Caco-2 (cell line): ENCODE results near the gene SPATA24. TPM values are rescaled to one million over a fixed set of nuclear protein-coding genes. Genes with fewer than 3 reads are reported as not detected.
"Not testable (repeated sequence)": the region's sequence is repeated elsewhere in the genome, so short reads cannot be mapped to it uniquely, and the experiment has no call there.

Experiments
- BruUV-seq: library from RNA; stranded (reverse); fragments of 400-500 nt; replicated peaks from 2 replicates; lab custom pipeline; 2021; lab: Mats Ljungman, UMichigan
- CTCF ChIA-PET: fragments of 300-600 bp; sonication (Branson Sonifier 250); formaldehyde crosslinking; loops from one replicate; lab custom pipeline; 2022; ENCODE audit warnings: antibody characterized with exemption; lab: Charles Lee
- POLR2A ChIA-PET: fragments of 300-600 bp; sonication (Branson Sonifier 250); formaldehyde crosslinking; loops from one replicate; lab custom pipeline; 2022; ENCODE audit warnings: antibody characterized with exemption; lab: Charles Lee
- DNase-seq, 2 experiments: peaks; one replicate each; pipeline versions ENCODE4 v3.0.0 to v3.0.0-alpha.2; 2020 to 2022
- H3K27me3 ChIP-seq: replicated peaks from 2 replicates; pipeline ENCODE4 v1.6.0; 2011; ENCODE audit warnings: low read length; ENCODE audit not compliant: control insufficient read depth, insufficient read depth
- H3K36me3 ChIP-seq: 2 replicates; pipeline ENCODE4 v1.5.1; 2011; ENCODE audit warnings: low read length; ENCODE audit not compliant: control insufficient read depth, insufficient read depth
- H3K4me1 ChIP-seq: fragments of 250-450 bp; sonication (Bioruptor Pico); 2 replicates; pipeline ENCODE4 v1.5.1; 2020; ENCODE audit warnings: mild to moderate bottlenecking
- H3K4me3 ChIP-seq: 2 replicates; pipeline ENCODE4 v1.5.1; 2011; ENCODE audit warnings: low read depth, mild to moderate bottlenecking, control low read depth, low read length
- H3K9me3 ChIP-seq: fragments of 250-450 bp; sonication (Bioruptor Pico); 2 replicates; pipeline ENCODE4 v1.5.1; 2020; ENCODE audit warnings: mild to moderate bottlenecking, moderate library complexity
- H3K27ac Mint-ChIP-seq: one replicate; pipeline ENCODE4 v1.8.0; 2022; ENCODE audit warnings: mixed read lengths; ENCODE audit not compliant: unreplicated experiment
- H3K27me3 Mint-ChIP-seq: one replicate; pipeline ENCODE4 v1.8.0; 2022; ENCODE audit warnings: mixed read lengths; ENCODE audit not compliant: insufficient read depth, unreplicated experiment
- H3K36me3 Mint-ChIP-seq: one replicate; pipeline ENCODE4 v1.8.0; 2022; ENCODE audit warnings: mild to moderate bottlenecking, mixed read lengths; ENCODE audit not compliant: insufficient read depth, unreplicated experiment
- H3K4me1 Mint-ChIP-seq: one replicate; pipeline ENCODE4 v1.8.0; 2022; ENCODE audit warnings: low read depth, mixed read lengths; ENCODE audit not compliant: unreplicated experiment
- H3K4me3 Mint-ChIP-seq: one replicate; pipeline ENCODE4 v1.8.0; 2022; ENCODE audit warnings: mild to moderate bottlenecking, moderate library complexity, mixed read lengths; ENCODE audit not compliant: unreplicated experiment
- H3K9me3 Mint-ChIP-seq: one replicate; pipeline ENCODE4 v1.8.0; 2022; ENCODE audit warnings: mixed read lengths; ENCODE audit not compliant: unreplicated experiment
- CTCF ChIP-seq, 2 experiments: fragments of 200-600 bp in 1 of 2; IDR thresholded peaks; 1 replicate in 1 of 2; 2 replicates in 1 of 2; pipeline versions ENCODE4 v1.5.1 to v1.8.0; 2011 to 2022; ENCODE audit warnings: antibody characterized with exemption in 1 of 2, control low read depth in 1 of 2, inconsistent platforms in 1 of 2, low read depth in 1 of 2, low read length in 1 of 2, mild to moderate bottlenecking in 1 of 2, moderate library complexity in 1 of 2; ENCODE audit not compliant: insufficient read depth in 1 of 2, severe bottlenecking in 1 of 2, unreplicated experiment in 1 of 2
- intact Hi-C: fragments of 100-400 bp; cut with micrococcal nuclease; formaldehyde crosslinking; loops from one replicate; pipeline ENCODE4 v1.10.0; 2022; ENCODE audit not compliant: unreplicated experiment
- total RNA-seq: library from RNA; stranded (reverse); gene quantifications from 2 replicates; pipeline ENCODE4 v1.2.3, GENCODE V29; 2022

SPATA24 gene
- total RNA-seq, 1 experiment from 2014 or later, result 10.1 TPM

GRCh38 chr5:139410993-139411828 is 7.3 kb upstream of the SPATA24 start:
- H3K36me3 Mint-ChIP-seq, result no peaks in the 10 kb centered on the region
- no peaks in the 10 kb centered on the region for H3K9me3 Mint-ChIP-seq
- no TSS peak for BruUV-seq
- TF ChIP-seq CTCF (IDR thresholded peaks at IDR 0.05; ENCODE audit: insufficient read depth in 1 of 2, low read depth in 1 of 2, low read length in 1 of 2, severe bottlenecking in 1 of 2, unreplicated experiment in 1 of 2), result no peak
- Histone ChIP-seq H3K9me3 (no peaks in the 10 kb centered on the region), H3K27me3 (no peaks in the 10 kb centered on the region), H3K36me3 (no peaks in the 10 kb centered on the region), H3K4me1 (no peaks in the 10 kb centered on the region), H3K4me3 (no peak overlapping the region)
- H3K4me1 Mint-ChIP-seq, result no peaks in the 10 kb centered on the region
- ChIA-PET CTCF (interaction anchor here (0.5 to 1.1 kb wide), 4 partner anchors 9 to 658 kb away, joined by 3 read pairs; partner anchors contain the start of gene CTNNA1), POLR2A (no interaction called here)
- no peak overlapping the region for H3K27ac Mint-ChIP-seq
- DNase-seq, result no peak
- no peak overlapping the region for H3K4me3 Mint-ChIP-seq
- H3K27me3 Mint-ChIP-seq, result no peaks in the 10 kb centered on the region
- intact Hi-C loops, result no loop called here

DNA sequence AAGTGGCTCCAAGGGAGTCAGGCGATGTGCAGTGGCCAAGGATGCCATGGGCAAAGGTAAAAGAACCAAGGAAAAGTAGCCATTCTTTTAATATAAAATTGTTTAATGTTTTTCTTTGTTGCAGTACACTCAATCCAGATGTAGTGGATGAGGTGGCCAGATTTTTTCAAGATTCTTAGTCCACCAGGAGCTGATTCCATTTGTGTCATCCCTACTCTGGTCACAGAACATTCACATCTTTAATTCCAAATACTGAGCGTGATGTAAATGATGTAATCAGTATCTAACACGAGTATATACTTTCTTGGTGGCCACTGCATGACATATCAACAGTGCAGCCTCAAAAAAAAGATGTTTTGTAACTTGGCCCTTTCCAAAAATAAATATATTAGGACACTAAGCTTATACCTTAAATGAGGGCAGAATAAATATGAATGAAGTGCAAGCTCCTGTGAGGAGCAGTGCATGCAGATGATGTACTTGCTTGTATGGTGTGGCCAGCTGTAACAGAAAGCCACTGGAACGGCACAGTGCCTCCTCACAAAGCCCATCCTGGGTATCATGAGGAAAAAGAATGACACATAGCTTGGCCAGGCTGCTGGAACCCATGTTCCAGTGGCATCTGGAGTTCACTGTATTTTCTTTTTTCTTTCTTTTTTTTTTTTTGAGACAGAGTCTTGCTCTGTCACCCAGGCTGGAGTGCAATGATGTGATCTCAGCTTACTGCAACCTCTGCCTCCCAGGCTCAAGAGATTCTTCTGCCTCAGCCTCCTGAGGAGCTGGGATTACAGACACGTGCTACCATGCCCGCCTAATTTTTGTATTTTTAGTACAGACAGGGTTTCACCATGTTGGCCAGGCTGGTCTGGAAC is 6.5 kb upstream of the SPATA24 start:
- no peak overlapping the region for H3K4me3 Mint-ChIP-seq
- H3K4me3 ChIP-seq, result no peak overlapping the region
- no peaks in the 10 kb centered on the region for H3K27me3 Mint-ChIP-seq
- no peaks in the 10 kb centered on the region for H3K36me3 Mint-ChIP-seq
- no peak overlapping the region for H3K27ac Mint-ChIP-seq
- H3K4me1 ChIP-seq, result no peaks in the 10 kb centered on the region
- ChIA-PET CTCF (interaction anchor here (0.6 to 1.1 kb wide), 2 partner anchors 10 to 102 kb away, joined by 3 read pairs; no protein-coding TSS in a partner anchor), POLR2A (no interaction called here)
- TF ChIP-seq CTCF (IDR thresholded peaks at IDR 0.05; ENCODE audit: insufficient read depth in 1 of 2, low read depth in 1 of 2, low read length in 1 of 2, severe bottlenecking in 1 of 2, unreplicated experiment in 1 of 2), result no peak
- no peaks in the 10 kb centered on the region for H3K9me3 Mint-ChIP-seq
- DNase-seq, result no peak
- H3K36me3 ChIP-seq, result no peaks in the 10 kb centered on the region
- BruUV-seq, result no TSS peak
- H3K9me3 ChIP-seq, result no peaks in the 10 kb centered on the region
- intact Hi-C loops, result no loop called here
- H3K4me1 Mint-ChIP-seq, result no peaks in the 10 kb centered on the region
- no peaks in the 10 kb centered on the region for H3K27me3 ChIP-seq

DNA sequence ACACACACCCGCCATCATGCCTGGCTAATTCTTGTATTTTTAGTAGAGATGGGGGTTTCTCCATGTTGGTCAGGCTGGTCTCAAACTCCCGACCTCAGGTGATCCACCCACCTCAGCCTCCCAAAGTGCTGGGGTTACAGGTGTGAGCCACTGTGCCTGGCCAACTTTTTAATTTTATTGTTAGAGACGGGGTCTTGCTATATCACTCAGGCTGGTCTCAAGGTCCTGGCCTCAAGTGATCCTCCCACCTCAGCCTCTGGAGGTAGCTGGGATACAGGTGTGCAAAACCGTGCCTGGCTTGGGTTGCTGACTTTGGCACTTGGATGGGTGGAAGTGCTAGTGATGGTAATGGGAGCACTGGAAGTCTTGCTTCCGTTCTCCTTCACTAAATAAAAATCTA is 5.2 kb upstream of the SPATA24 start:
- H3K9me3 Mint-ChIP-seq, CTCF ChIA-PET, POLR2A ChIA-PET, H3K4me3 ChIP-seq, H3K4me1 Mint-ChIP-seq, H3K36me3 Mint-ChIP-seq, BruUV-seq, H3K4me1 ChIP-seq, intact Hi-C loops, H3K27me3 ChIP-seq, H3K9me3 ChIP-seq, H3K27me3 Mint-ChIP-seq, H3K4me3 Mint-ChIP-seq, H3K36me3 ChIP-seq, DNase-seq, H3K27ac Mint-ChIP-seq: not testable (repeated sequence)
